ENCODE results near the gene COX18.

COX18 gene

GRCh38 chr4:73053076-73053475 lies 16.4 kb downstream of the COX18 start:
- no peak for DNase-seq

- no peak for DNase-seq
These were observed 17.9 kb downstream of the COX18 start for GRCh38 chr4:73051625-73052024.

GRCh38 chr4:73045879-73046278 lies 23.6 kb downstream of the COX18 start:
- no peak for DNase-seq

GRCh38 chr4:73037057-73037456 lies 32.5 kb downstream of the COX18 start:
- DNase-seq, result no peak

GRCh38 chr4:73036123-73036522 lies 33.4 kb downstream of the COX18 start:
- peak in 1 of 5 experiments; percentile 5 for DNase-seq

GRCh38 chr4:73034896-73035295 lies 34.6 kb downstream of the COX18 start:
- DNase-seq, result no peak

GRCh38 chr4:73028621-73029020 lies 40.9 kb downstream of the COX18 start:
- DNase-seq, result no peak

- peak in 1 of 5 experiments; percentile 28 for DNase-seq
These were observed 47.9 kb downstream of the COX18 start for GRCh38 chr4:73021634-73022033.

GRCh38 chr4:73019462-73020047 lies 50.0 kb downstream of the COX18 start:
- peak in 1 of 5 experiments; percentile 17 for DNase-seq

- DNase-seq, result no peak
These were observed 50.9 kb downstream of the COX18 start for GRCh38 chr4:73018595-73018994.

GRCh38 chr4:73013310-73013709 lies 56.2 kb downstream of the COX18 start:
- no peak for DNase-seq

- no peak for DNase-seq
These were observed 56.8 kb downstream of the COX18 start for GRCh38 chr4:73012673-73013072.

- no peak for DNase-seq
These were observed 57.9 kb downstream of the COX18 start for GRCh38 chr4:73011629-73011985.

- DNase-seq, result no peak
These were observed 58.5 kb downstream of the COX18 start for GRCh38 chr4:73010789-73011628.

GRCh38 chr4:73007526-73008100 lies 61.9 kb downstream of the COX18 start:
- no peak for DNase-seq

- no peak for DNase-seq
These were observed 63.1 kb downstream of the COX18 start for GRCh38 chr4:73006286-73006990.

GRCh38 chr4:73005514-73005913 lies 64.0 kb downstream of the COX18 start:
- no peak for DNase-seq

Data from T-helper 2 cell (primary cell).